Endothelial cell of umbilical vein (primary cell): ENCODE measurements around the gene P2RY2. TPM values are rescaled to one million over a fixed set of nuclear protein-coding genes. Genes with fewer than 3 reads are reported as not detected.

Experiments used
- BruUV-seq: library from RNA; stranded (reverse); fragments of 400-500 nt; replicated peaks from 2 replicates; lab custom pipeline; 2021; lab: Mats Ljungman, UMichigan
- CTCF ChIA-PET: fragments of 300-600, 350-600 bp; sonication (Branson Sonifier 250); formaldehyde crosslinking; loops from one replicate; lab custom pipeline; 2021; ENCODE audit warnings: antibody characterized with exemption, inconsistent platforms; lab: Charles Lee
- POLR2A ChIA-PET: fragments of 300-600, 350-600 bp; sonication (Branson Sonifier 250); formaldehyde crosslinking; loops from one replicate; lab custom pipeline; 2021; ENCODE audit warnings: antibody characterized with exemption, inconsistent platforms; lab: Charles Lee
- DNase-seq: peaks from one replicate; pipeline ENCODE4 v3.0.0-alpha.2; 2011; ENCODE audit warnings: low read depth, low spot score
- FAIRE-seq: peaks from 2 replicates; lab custom pipeline; 2011; peaks lifted over from hg19 to GRCh38; lab: Jason Lieb, UNC
- H2AFZ ChIP-seq: 2 replicates; pipeline ENCODE4 v1.6.0; 2012; ENCODE audit warnings: low read depth, low read length, control low read depth, inconsistent platforms
- H3K27ac ChIP-seq: 2 replicates; pipeline ENCODE4 v1.5.1; 2011; ENCODE audit warnings: low read depth, mild to moderate bottlenecking, control low read depth, low read length, moderate library complexity; ENCODE audit not compliant: insufficient read depth
- H3K27me3 ChIP-seq, 2 experiments: 2 replicates each; pipeline versions ENCODE4 v1.6.0 to v1.6.1; 2011; ENCODE audit warnings: low read length in 2 of 2, mixed read lengths in 1 of 2; ENCODE audit not compliant: control insufficient read depth in 2 of 2, insufficient read depth in 2 of 2
- H3K36me3 ChIP-seq, 2 experiments: 2 replicates in 1 of 2; 3 replicates in 1 of 2; pipeline ENCODE4 v1.5.1; 2011; ENCODE audit warnings: low read length in 2 of 2, mild to moderate bottlenecking in 1 of 2, moderate library complexity in 1 of 2; ENCODE audit not compliant: control insufficient read depth in 2 of 2, insufficient read depth in 2 of 2; ENCODE audit errors: extremely low read depth in 1 of 2
- H3K4me1 ChIP-seq: 3 replicates; pipeline ENCODE4 v1.5.1; 2011; ENCODE audit warnings: mild to moderate bottlenecking, low read length; ENCODE audit not compliant: control insufficient read depth, insufficient read depth; ENCODE audit errors: extremely low read depth
- H3K4me2 ChIP-seq: 2 replicates; pipeline ENCODE4 v1.6.1; 2011; ENCODE audit warnings: low read length, control low read depth, mixed read lengths; ENCODE audit not compliant: insufficient read depth
- H3K4me3 ChIP-seq, 3 experiments: fragments of 200-600 bp in 1 of 3; sonication (generic), shearing (Covaris generic) in 1 of 3; replicated peaks in 1 of 3; 2 replicates each; pipeline ENCODE4 v1.5.1; 2011 to 2016; ENCODE audit warnings: control low read depth in 3 of 3, low read length in 3 of 3, mild to moderate bottlenecking in 2 of 3, inconsistent platforms in 1 of 3, low read depth in 1 of 3, moderate library complexity in 1 of 3; ENCODE audit not compliant: insufficient read depth in 1 of 3
- H3K79me2 ChIP-seq: 2 replicates; pipeline ENCODE4 v1.6.0; 2012; ENCODE audit warnings: low read length, inconsistent platforms; ENCODE audit not compliant: control insufficient read depth, insufficient read depth
- H3K9ac ChIP-seq: replicated peaks from 2 replicates; pipeline ENCODE3; 2011; ENCODE audit warnings: low read length, control low read depth; ENCODE audit not compliant: insufficient read depth; ENCODE audit errors: extremely low read depth
- H3K9me1 ChIP-seq: replicated peaks from 3 replicates; pipeline ENCODE4 v1.6.0; 2011; ENCODE audit warnings: mild to moderate bottlenecking, low read length; ENCODE audit not compliant: control insufficient read depth, insufficient read depth; ENCODE audit errors: extremely low read depth
- H3K9me3 ChIP-seq: replicated peaks from 2 replicates; pipeline ENCODE4 v1.5.1; 2012; ENCODE audit warnings: low read length, inconsistent platforms; ENCODE audit not compliant: control insufficient read depth, insufficient read depth
- H4K20me1 ChIP-seq: replicated peaks from 2 replicates; pipeline ENCODE3; 2011; ENCODE audit warnings: mild to moderate bottlenecking, low read length; ENCODE audit not compliant: control insufficient read depth, insufficient read depth; ENCODE audit errors: extremely low read depth
- EZH2 ChIP-seq: IDR thresholded peaks from 2 replicates; pipeline ENCODE4 v1.6.1; 2012; ENCODE audit warnings: borderline replicate concordance, low read depth, mild to moderate bottlenecking, moderate library complexity, low read length, inconsistent platforms; ENCODE audit not compliant: severe bottlenecking
- FOS ChIP-seq: IDR thresholded peaks from 2 replicates; pipeline ENCODE4 v1.6.1; 2011; ENCODE audit warnings: mild to moderate bottlenecking, low read length, moderate library complexity, borderline replicate concordance; ENCODE audit not compliant: insufficient read depth
- GATA2 ChIP-seq: IDR thresholded peaks from 2 replicates; pipeline ENCODE4 v1.7.0; 2011; ENCODE audit warnings: low read depth, mild to moderate bottlenecking, moderate library complexity, mixed read lengths, low read length; ENCODE audit not compliant: insufficient read length, insufficient read depth
- JUN ChIP-seq: IDR thresholded peaks from 2 replicates; pipeline ENCODE4 v1.6.1; 2011; ENCODE audit warnings: borderline replicate concordance, low read depth; ENCODE audit not compliant: insufficient read length, insufficient read depth
- MYC ChIP-seq: IDR thresholded peaks from one replicate; pipeline ENCODE4 v1.6.1; 2011; ENCODE audit warnings: mild to moderate bottlenecking, low read depth, low read length
- POLR2A ChIP-seq: IDR thresholded peaks from 2 replicates; pipeline ENCODE4 v1.6.1; 2012; ENCODE audit warnings: low read depth, mild to moderate bottlenecking, control low read depth, low read length
- POLR2AphosphoS5 ChIP-seq: IDR thresholded peaks from 2 replicates; pipeline ENCODE4 v1.6.1; 2012; ENCODE audit warnings: low read depth, mild to moderate bottlenecking, control low read depth, low read length, moderate library complexity; ENCODE audit not compliant: insufficient read depth
- dilution Hi-C: fragments of 300-500 bp; cut with MboI; formaldehyde crosslinking; loops from one replicate; pipeline ENCODE4 v1.15.0; 2019; ENCODE audit warnings: low sequenced_read_pairs; ENCODE audit not compliant: extremely low pct_ligation_motif_present
- intact Hi-C: fragments of 100-400 bp; cut with micrococcal nuclease; formaldehyde crosslinking; loops from one replicate; pipeline ENCODE4 v1.10.0; 2022
- polyA plus RNA-seq, 4 experiments: library from polyadenylated mRNA; depleted of rRNA in 3 of 4; stranded (reverse) in 3 of 4; unstranded in 1 of 4; fragments of >200 nt; gene quantifications; 2 replicates each; pipeline versions ENCODE4 v1.2.1 to v1.2.3, GENCODE V29; 2011 to 2012; ENCODE audit warnings: missing spikeins in 1 of 4
- total RNA-seq: library from RNA; stranded (reverse); gene quantifications from 2 replicates; pipeline ENCODE4 v1.2.3, GENCODE V29; 2021
- TF ChIP-seq, protein P1 (sequence below), 2 donors: IDR thresholded peaks; 1 replicate in 1 of 2; 2 replicates in 1 of 2; pipeline ENCODE4 v1.5.1; 2011; ENCODE audit warnings: low read length in 2 of 2, mild to moderate bottlenecking in 2 of 2, moderate library complexity in 2 of 2, control low read depth in 1 of 2, inconsistent platforms in 1 of 2, low read depth in 1 of 2; ENCODE audit not compliant: insufficient read depth in 1 of 2; ENCODE audit errors: extremely low read depth in 1 of 2
- TF ChIP-seq, protein P2 (sequence below): IDR thresholded peaks from 2 replicates; pipeline ENCODE4 v1.6.1; 2011; ENCODE audit not compliant: insufficient read depth, insufficient read length

The P2RY2 gene
- total and polyA plus RNA-seq, 2 donors (not counting 3 experiments of a cell fraction or from before 2014, with no cell fraction given), result 4.8 to 5.6 TPM

DNA sequence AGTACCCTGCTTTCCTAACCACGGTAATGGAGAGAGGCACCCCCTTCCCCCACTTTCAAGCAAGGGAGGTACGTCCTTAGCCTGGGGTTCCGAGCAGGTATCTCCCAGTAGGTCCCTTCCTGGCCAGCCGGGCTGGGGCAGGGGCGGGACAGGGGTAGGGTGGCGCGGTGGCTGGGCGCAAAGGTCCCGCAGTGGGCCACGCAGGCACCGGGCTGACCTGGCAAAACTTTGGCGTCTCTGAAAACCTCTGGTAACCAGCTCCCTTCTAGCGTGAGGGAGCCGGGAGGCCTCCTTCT is 323 bp upstream of the P2RY2 start:
- H3K4me1 ChIP-seq, result no peaks in the 10 kb centered on the region
- no peaks in the 10 kb centered on the region for H3K27me3 ChIP-seq
- no peaks in the 10 kb centered on the region for H4K20me1 ChIP-seq
- TF ChIP-seq MYC, result no peak
- TF ChIP-seq EZH2, result no peak
- no peak for TF ChIP-seq GATA2
- no peak for TF ChIP-seq POLR2AphosphoS5
- no peak for TF ChIP-seq JUN
- TF ChIP-seq POLR2A, result no peak
- TF ChIP-seq, protein P1, sequence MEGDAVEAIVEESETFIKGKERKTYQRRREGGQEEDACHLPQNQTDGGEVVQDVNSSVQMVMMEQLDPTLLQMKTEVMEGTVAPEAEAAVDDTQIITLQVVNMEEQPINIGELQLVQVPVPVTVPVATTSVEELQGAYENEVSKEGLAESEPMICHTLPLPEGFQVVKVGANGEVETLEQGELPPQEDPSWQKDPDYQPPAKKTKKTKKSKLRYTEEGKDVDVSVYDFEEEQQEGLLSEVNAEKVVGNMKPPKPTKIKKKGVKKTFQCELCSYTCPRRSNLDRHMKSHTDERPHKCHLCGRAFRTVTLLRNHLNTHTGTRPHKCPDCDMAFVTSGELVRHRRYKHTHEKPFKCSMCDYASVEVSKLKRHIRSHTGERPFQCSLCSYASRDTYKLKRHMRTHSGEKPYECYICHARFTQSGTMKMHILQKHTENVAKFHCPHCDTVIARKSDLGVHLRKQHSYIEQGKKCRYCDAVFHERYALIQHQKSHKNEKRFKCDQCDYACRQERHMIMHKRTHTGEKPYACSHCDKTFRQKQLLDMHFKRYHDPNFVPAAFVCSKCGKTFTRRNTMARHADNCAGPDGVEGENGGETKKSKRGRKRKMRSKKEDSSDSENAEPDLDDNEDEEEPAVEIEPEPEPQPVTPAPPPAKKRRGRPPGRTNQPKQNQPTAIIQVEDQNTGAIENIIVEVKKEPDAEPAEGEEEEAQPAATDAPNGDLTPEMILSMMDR (IDR thresholded peaks at IDR 0.05; ENCODE audit: extremely low read depth in 1 of 2, insufficient read depth in 1 of 2, low read depth in 1 of 2, low read length in 2 of 2), result no peak
- TF ChIP-seq, protein P2, sequence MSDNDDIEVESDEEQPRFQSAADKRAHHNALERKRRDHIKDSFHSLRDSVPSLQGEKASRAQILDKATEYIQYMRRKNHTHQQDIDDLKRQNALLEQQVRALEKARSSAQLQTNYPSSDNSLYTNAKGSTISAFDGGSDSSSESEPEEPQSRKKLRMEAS, result no peak
- TF ChIP-seq FOS, result no peak
- peak overlapping the region in 1 of 3 experiments; percentile 30 for H3K4me3 ChIP-seq
- H3K9ac ChIP-seq, result peak overlapping the region; percentile 2
- dilution Hi-C loops, result no loop called here
- no peaks in the 10 kb centered on the region for H3K9me1 ChIP-seq
- intact Hi-C loops, result loop anchor here (1.0 kb wide), 3 partner anchors 25 to 72 kb away; no protein-coding TSS in a partner anchor
- peak overlapping the region; percentile 13 for H2AFZ ChIP-seq
- ChIA-PET POLR2A (no interaction called here), CTCF (interaction anchor here (0.6 to 1.9 kb wide), 11 partner anchors 10 to 134 kb away, joined by 3 to 16 read pairs (median 3); no protein-coding TSS in a partner anchor)
- no peaks in the 10 kb centered on the region for H3K36me3 ChIP-seq
- no TSS peak for BruUV-seq
- no peak overlapping the region for H3K4me2 ChIP-seq
- no peaks in the 10 kb centered on the region for H3K79me2 ChIP-seq
- DNase-seq (no peak), FAIRE-seq (no peak)
- no peak overlapping the region for H3K27ac ChIP-seq
- H3K9me3 ChIP-seq, result no peaks in the 10 kb centered on the region
